ENCODE results near the gene VAV1. TPM values are rescaled to one million over a fixed set of nuclear protein-coding genes. Genes with fewer than 3 reads are reported as not detected.

Gene VAV1
- total RNA-seq, 1 experiment from 2014 or later, result 5.3 TPM

GRCh38 chr19:6800991-6801484 lies 28.5 kb downstream of the VAV1 start:
- in situ Hi-C loops (cut with HindIII; ENCODE audit: low pct_unique_long_range_greater_than_20kb, low sequenced_read_pairs), result no loop called here
- peak; percentile 47 for DNase-seq (ENCODE audit: low read depth)

- in situ Hi-C loops (cut with HindIII; ENCODE audit: low pct_unique_long_range_greater_than_20kb, low sequenced_read_pairs), result no loop called here
- DNase-seq (ENCODE audit: low read depth), result no peak
These were observed 29.1 kb downstream of the VAV1 start for GRCh38 chr19:6801485-6802086.

DNA sequence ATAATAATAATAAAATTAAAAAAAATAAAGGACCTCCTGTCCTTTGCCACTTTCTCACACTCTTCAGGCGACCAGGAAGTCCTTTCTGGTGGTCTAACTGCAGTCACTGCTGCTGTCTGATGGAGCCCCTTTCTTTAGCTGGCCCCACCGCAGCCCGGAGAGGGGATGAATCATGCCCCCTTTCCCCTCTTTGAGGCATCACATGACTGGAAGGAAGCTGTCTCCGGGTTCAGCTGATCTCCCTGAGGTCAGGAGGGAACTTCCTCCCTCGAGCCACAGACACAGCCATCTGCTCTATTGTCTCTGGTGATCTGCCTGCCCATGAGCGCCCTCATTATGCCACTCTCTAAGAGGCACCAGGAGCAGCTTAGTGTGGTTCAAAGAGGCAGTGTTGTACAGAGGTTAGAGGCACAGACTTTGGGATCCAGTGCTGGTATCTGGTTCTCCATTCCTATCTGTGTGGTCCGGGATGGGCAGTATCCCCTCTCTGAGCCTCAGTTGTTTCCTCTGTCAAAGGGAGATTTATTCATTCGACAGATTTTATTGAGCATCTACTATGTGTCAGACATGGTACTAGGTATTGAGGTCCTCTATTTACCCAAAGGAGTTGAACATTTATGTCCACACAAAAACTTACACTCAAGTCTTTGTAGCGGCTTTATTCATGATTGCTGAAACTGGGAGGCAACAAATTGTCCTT lies 30.0 kb downstream of the VAV1 start:
- in situ Hi-C loops (cut with HindIII; ENCODE audit: low pct_unique_long_range_greater_than_20kb, low sequenced_read_pairs), result no loop called here
- DNase-seq (ENCODE audit: low read depth), result no peak

GRCh38 chr19:6803036-6803404 lies 30.5 kb downstream of the VAV1 start:
- in situ Hi-C loops (cut with HindIII; ENCODE audit: low pct_unique_long_range_greater_than_20kb, low sequenced_read_pairs), result no loop called here
- DNase-seq (ENCODE audit: low read depth), result no peak

DNA sequence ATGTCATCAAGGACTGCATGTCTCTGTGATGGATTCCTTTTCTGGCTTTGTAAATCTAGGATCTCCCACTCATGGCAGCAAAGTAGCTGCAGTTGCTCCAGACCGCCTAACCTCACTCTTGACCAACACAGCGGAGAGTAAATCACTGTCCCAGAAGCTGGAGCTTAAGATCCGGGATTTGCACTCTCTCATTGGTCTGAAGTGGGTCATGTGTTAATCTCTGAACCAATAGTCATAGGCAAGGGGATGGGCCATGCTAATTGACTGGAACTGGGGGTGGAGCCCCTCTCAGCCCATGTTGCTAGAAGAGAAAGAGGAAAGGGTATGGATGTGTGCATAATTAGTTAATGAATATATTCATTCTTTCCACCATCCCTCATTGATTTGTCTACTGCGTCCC lies 34.0 kb downstream of the VAV1 start:
- DNase-seq (ENCODE audit: low read depth), result peak; percentile 6

DNA sequence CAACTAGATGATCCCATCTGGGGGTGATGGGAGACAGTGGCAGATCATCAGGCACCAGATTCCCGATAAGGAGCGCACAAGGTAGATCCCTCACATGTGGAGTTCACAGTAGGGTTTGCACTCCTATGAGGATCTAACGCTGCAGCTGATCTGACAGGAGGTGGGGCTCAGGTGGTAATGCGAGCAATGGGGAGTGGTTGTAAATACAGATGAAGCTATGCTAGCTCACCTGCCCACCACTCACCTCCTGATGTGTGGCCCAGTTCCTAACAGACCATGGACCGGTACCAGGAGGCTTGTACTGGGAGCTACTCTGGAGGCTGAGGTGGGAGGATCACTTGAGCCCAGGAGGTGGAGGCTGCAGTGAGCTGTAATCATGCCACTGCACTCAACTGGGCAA lies 34.8 kb downstream of the VAV1 start:
- in situ Hi-C loops (cut with HindIII; ENCODE audit: low pct_unique_long_range_greater_than_20kb, low sequenced_read_pairs), result no loop called here
- no peak for DNase-seq (ENCODE audit: low read depth)

More for the DNA sequence above, 34.0 kb downstream of the VAV1 start:
- in situ Hi-C loops (cut with HindIII; ENCODE audit: low pct_unique_long_range_greater_than_20kb, low sequenced_read_pairs), result no loop called here

DNA sequence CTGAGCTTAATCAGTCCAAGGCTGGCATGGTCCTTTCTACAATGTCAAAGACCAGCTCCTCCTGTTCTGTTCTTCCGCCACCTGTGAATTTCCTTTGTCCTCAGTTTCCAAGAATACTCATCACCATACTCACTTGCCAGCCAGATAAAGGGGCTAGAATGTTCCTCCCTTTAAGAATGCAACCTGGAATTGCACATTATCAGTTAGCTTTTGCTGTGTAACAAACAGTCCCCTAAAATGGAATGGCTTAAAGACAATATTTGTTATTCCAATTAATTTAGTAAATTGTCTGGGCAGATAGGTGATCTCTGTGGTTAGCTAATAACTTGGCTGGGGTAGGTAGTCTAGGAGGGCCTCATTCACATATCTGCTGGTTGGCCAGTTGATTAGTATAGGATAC lies 36.0 kb downstream of the VAV1 start:
- no peak for DNase-seq (ENCODE audit: low read depth)
- in situ Hi-C loops (cut with HindIII; ENCODE audit: low pct_unique_long_range_greater_than_20kb, low sequenced_read_pairs), result no loop called here

DNA sequence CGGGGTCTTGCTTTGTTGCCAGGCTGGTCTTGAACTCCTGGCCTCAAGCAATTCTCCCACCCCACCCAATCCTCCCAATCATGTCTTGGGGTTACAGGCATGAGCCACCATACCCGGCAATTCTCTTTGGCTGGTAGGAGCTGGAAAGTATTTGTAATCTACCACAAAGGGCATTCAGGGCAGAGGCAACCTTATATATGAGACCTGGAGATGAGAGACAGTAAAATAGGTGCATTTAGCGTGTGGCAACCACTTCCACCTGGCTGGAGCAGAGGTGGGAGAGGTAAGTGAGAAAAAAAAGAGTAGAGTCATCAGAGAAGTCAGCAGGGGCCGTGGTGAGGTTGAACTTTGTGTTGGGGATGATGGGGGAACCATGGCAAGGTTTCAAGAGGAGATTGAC lies 36.8 kb downstream of the VAV1 start:
- in situ Hi-C loops (cut with HindIII; ENCODE audit: low pct_unique_long_range_greater_than_20kb, low sequenced_read_pairs), result no loop called here

GRCh38 chr19:6811378-6811777 lies 38.9 kb downstream of the VAV1 start:
- DNase-seq (ENCODE audit: low read depth), result no peak
- in situ Hi-C loops (cut with HindIII; ENCODE audit: low pct_unique_long_range_greater_than_20kb, low sequenced_read_pairs), result no loop called here

More for the DNA sequence above, 36.8 kb downstream of the VAV1 start:
- no peak for DNase-seq (ENCODE audit: low read depth)

- in situ Hi-C loops (cut with HindIII; ENCODE audit: low pct_unique_long_range_greater_than_20kb, low sequenced_read_pairs), result no loop called here
- DNase-seq (ENCODE audit: low read depth), result peak; percentile 56
These were observed 39.4 kb downstream of the VAV1 start for GRCh38 chr19:6811906-6812305.

- in situ Hi-C loops (cut with HindIII; ENCODE audit: low pct_unique_long_range_greater_than_20kb, low sequenced_read_pairs), result no loop called here
- DNase-seq (ENCODE audit: low read depth), result no peak
These were observed 40.1 kb downstream of the VAV1 start for GRCh38 chr19:6812612-6813011.

GRCh38 chr19:6813659-6814058 lies 41.2 kb downstream of the VAV1 start:
- DNase-seq (ENCODE audit: low read depth), result no peak
- in situ Hi-C loops (cut with HindIII; ENCODE audit: low pct_unique_long_range_greater_than_20kb, low sequenced_read_pairs), result no loop called here

DNA sequence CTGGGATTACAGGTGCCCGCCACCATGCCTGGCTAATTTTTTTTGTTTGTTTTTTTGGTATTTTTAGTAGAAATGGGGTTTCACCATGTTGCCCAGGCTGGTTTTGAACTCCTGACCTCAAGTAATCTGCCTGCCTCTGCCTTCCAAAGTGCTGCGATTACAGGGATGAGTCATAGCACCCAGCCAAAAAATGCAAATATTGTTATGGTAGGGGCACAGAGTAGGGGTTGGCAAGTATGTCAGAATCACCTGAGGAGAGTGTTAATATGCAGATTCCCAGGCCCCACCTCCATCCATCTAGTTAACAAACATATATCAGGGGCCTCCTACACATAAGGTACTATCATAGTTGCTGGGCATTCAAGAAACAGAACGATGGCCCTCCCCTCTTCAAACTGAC lies 44.7 kb downstream of the VAV1 start:
- in situ Hi-C loops (cut with HindIII; ENCODE audit: low pct_unique_long_range_greater_than_20kb, low sequenced_read_pairs), result no loop called here
- DNase-seq (ENCODE audit: low read depth), result no peak

GRCh38 chr19:6818246-6818645 lies 45.7 kb downstream of the VAV1 start:
- in situ Hi-C loops (cut with HindIII; ENCODE audit: low pct_unique_long_range_greater_than_20kb, low sequenced_read_pairs), result no loop called here
- DNase-seq (ENCODE audit: low read depth), result no peak

- in situ Hi-C loops (cut with HindIII; ENCODE audit: low pct_unique_long_range_greater_than_20kb, low sequenced_read_pairs), result no loop called here
- no peak for DNase-seq (ENCODE audit: low read depth)
These were observed 46.8 kb downstream of the VAV1 start for GRCh38 chr19:6819323-6819722.

- in situ Hi-C loops (cut with HindIII; ENCODE audit: low pct_unique_long_range_greater_than_20kb, low sequenced_read_pairs), result no loop called here
- no peak for DNase-seq (ENCODE audit: low read depth)
These were observed 47.7 kb downstream of the VAV1 start for GRCh38 chr19:6820237-6820636.

- in situ Hi-C loops (cut with HindIII; ENCODE audit: low pct_unique_long_range_greater_than_20kb, low sequenced_read_pairs), result no loop called here
These were observed 49.3 kb downstream of the VAV1 start for GRCh38 chr19:6821639-6822310.

GRCh38 chr19:6822311-6822670 lies 49.8 kb downstream of the VAV1 start:
- DNase-seq (ENCODE audit: low read depth), result no peak
- in situ Hi-C loops (cut with HindIII; ENCODE audit: low pct_unique_long_range_greater_than_20kb, low sequenced_read_pairs), result no loop called here

More at GRCh38 chr19:6821639-6822310, 49.3 kb downstream of the VAV1 start:
- no peak for DNase-seq (ENCODE audit: low read depth)

GRCh38 chr19:6825076-6825774 lies 52.7 kb downstream of the VAV1 start:
- in situ Hi-C loops (cut with HindIII; ENCODE audit: low pct_unique_long_range_greater_than_20kb, low sequenced_read_pairs), result no loop called here
- DNase-seq (ENCODE audit: low read depth), result no peak

All from Caki2 (cell line).